H1 (cell line): ENCODE results near the gene MIPOL1.

Experiments
- BCL11A ChIP-seq, 2 experiments: IDR thresholded peaks; one replicate each; pipeline ENCODE4 v1.6.1; 2011; ENCODE audit warnings: low read depth in 2 of 2, low read length in 2 of 2, mild to moderate bottlenecking in 2 of 2
- CTCF ChIP-seq, 3 experiments: IDR thresholded peaks; 1 replicate in 2 of 3; 2 replicates in 1 of 3; pipeline versions ENCODE4 v1.5.1 to v1.6.1; 2011; ENCODE audit warnings: low read length in 3 of 3, mild to moderate bottlenecking in 3 of 3, inconsistent platforms in 2 of 3, low read depth in 1 of 3, moderate library complexity in 1 of 3; ENCODE audit not compliant: insufficient read depth in 1 of 3; ENCODE audit errors: control extremely low read depth in 1 of 3
- EP300 ChIP-seq, 2 experiments: IDR thresholded peaks; 1 replicate in 1 of 2; 2 replicates in 1 of 2; pipeline ENCODE4 v1.6.1; 2011 to 2012; ENCODE audit warnings: low read depth in 2 of 2, low read length in 2 of 2, mild to moderate bottlenecking in 2 of 2, borderline replicate concordance in 1 of 2, inconsistent platforms in 1 of 2, moderate library complexity in 1 of 2
- GABPA ChIP-seq: IDR thresholded peaks from 2 replicates; pipeline ENCODE4 v1.6.1; 2011; ENCODE audit warnings: mild to moderate bottlenecking, low read length, moderate library complexity, borderline replicate concordance; ENCODE audit not compliant: insufficient read depth
- HDAC2 ChIP-seq, 2 experiments: fragments of 300-600 bp in 1 of 2; sonication (generic) in 1 of 2; IDR thresholded peaks; 2 replicates each; pipeline ENCODE4 v1.6.1; 2011 to 2012; ENCODE audit warnings: low read depth in 2 of 2, low read length in 2 of 2, mild to moderate bottlenecking in 2 of 2, moderate library complexity in 2 of 2, borderline replicate concordance in 1 of 2, inconsistent platforms in 1 of 2
- NRF1 ChIP-seq: IDR thresholded peaks from 2 replicates; pipeline ENCODE4 v1.6.1; 2011; ENCODE audit warnings: mild to moderate bottlenecking, low read depth, low read length, improper control_type of control experiment
- POLR2A ChIP-seq, 2 experiments: IDR thresholded peaks; 1 replicate in 1 of 2; 2 replicates in 1 of 2; pipeline ENCODE4 v1.6.1; 2011; ENCODE audit warnings: low read depth in 2 of 2, low read length in 2 of 2, mild to moderate bottlenecking in 2 of 2; ENCODE audit errors: control extremely low read depth in 1 of 2
- POLR2AphosphoS5 ChIP-seq: IDR thresholded peaks from 2 replicates; pipeline ENCODE4 v1.6.1; 2011; ENCODE audit warnings: low read depth, low read length
- RFX5 ChIP-seq: IDR thresholded peaks from 2 replicates; pipeline ENCODE4 v1.6.1; 2011; ENCODE audit warnings: low read depth, low read length, improper control_type of control experiment, borderline replicate concordance
- SUZ12 ChIP-seq: fragments of 200-600 bp; sonication (generic); IDR thresholded peaks from 2 replicates; pipeline ENCODE4 v1.6.1; 2012; ENCODE audit warnings: mild to moderate bottlenecking, inconsistent platforms, low read length, moderate library complexity, mixed read lengths
- TF ChIP-seq, protein P1 (sequence below): IDR thresholded peaks from 2 replicates; pipeline ENCODE4 v1.6.1; 2011; ENCODE audit warnings: low read depth, mild to moderate bottlenecking, low read length; ENCODE audit not compliant: insufficient read depth

- TF ChIP-seq POLR2A (IDR thresholded peaks at IDR 0.05; ENCODE audit: control extremely low read depth in 1 of 2, low read depth in 2 of 2, low read length in 2 of 2) (no peak), CTCF (IDR thresholded peaks at IDR 0.05; ENCODE audit: control extremely low read depth in 1 of 3, insufficient read depth in 1 of 3, low read depth in 1 of 3, low read length in 3 of 3) (no peak), GABPA (no peak), SUZ12 (no peak), EP300 (IDR thresholded peaks at IDR 0.05; ENCODE audit: borderline replicate concordance in 1 of 2, low read depth in 2 of 2, low read length in 2 of 2) (no peak), NRF1 (no peak), BCL11A (IDR thresholded peaks at IDR 0.05; ENCODE audit: low read depth in 2 of 2, low read length in 2 of 2) (no peak), HDAC2 (IDR thresholded peaks at IDR 0.05; ENCODE audit: borderline replicate concordance in 1 of 2, low read depth in 2 of 2, low read length in 2 of 2) (no peak), RFX5 (no peak), POLR2AphosphoS5 (no peak)
- TF ChIP-seq, protein P1, sequence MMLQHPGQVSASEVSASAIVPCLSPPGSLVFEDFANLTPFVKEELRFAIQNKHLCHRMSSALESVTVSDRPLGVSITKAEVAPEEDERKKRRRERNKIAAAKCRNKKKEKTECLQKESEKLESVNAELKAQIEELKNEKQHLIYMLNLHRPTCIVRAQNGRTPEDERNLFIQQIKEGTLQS = no peak
These were observed 177.8 kb downstream of the MIPOL1 start for GRCh38 chr14:37375566-37375965.
